Peyer's patch (tissue), 4 donors: ENCODE measurements around the gene ANKRD65.

Experiments
- CTCF ChIP-seq, 6 experiments: fragments of 450-650 bp in 4 of 6; fragments of 200-600 bp in 2 of 6; sonication (generic) in 1 of 6; IDR thresholded peaks; one replicate each; pipeline ENCODE4 v1.5.1; 2017 to 2019; ENCODE audit warnings: antibody characterized with exemption in 6 of 6, mild to moderate bottlenecking in 3 of 6, moderate library complexity in 1 of 6
- POLR2A ChIP-seq, 2 donors: fragments of 450-650 bp; IDR thresholded peaks; one replicate each; pipeline ENCODE4 v1.5.1; 2017; ENCODE audit warnings: antibody characterized with exemption in 2 of 2, mild to moderate bottlenecking in 2 of 2, moderate library complexity in 2 of 2

- no peak for TF ChIP-seq POLR2A (IDR thresholded peaks at IDR 0.05)
- no peak for TF ChIP-seq CTCF (IDR thresholded peaks at IDR 0.05)
Measured at GRCh38 chr1:1419813-1420653, 1.0 kb downstream of the ANKRD65 start.
